ENCODE measurements around the gene RIT1.

DNA sequence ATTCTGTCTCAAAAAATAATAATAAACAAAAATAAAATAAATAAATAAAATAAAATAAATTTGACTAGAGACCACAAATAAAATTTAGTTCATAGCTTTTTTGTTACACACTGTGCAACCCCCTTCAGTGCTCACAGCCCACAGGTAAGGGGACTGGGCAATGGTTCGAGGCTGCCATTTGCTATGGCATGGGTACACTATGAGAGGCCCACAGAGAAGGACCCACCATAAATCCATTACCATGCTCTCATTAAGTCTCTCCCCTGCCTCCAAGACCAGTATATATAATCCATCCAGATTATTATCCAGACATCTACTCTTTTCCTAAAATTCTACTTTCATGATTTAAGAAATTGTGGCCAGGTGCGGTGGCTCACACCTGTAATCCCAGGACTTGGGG, 8.7 kb upstream of the RIT1 start:
- TF ChIP-seq, protein P1, sequence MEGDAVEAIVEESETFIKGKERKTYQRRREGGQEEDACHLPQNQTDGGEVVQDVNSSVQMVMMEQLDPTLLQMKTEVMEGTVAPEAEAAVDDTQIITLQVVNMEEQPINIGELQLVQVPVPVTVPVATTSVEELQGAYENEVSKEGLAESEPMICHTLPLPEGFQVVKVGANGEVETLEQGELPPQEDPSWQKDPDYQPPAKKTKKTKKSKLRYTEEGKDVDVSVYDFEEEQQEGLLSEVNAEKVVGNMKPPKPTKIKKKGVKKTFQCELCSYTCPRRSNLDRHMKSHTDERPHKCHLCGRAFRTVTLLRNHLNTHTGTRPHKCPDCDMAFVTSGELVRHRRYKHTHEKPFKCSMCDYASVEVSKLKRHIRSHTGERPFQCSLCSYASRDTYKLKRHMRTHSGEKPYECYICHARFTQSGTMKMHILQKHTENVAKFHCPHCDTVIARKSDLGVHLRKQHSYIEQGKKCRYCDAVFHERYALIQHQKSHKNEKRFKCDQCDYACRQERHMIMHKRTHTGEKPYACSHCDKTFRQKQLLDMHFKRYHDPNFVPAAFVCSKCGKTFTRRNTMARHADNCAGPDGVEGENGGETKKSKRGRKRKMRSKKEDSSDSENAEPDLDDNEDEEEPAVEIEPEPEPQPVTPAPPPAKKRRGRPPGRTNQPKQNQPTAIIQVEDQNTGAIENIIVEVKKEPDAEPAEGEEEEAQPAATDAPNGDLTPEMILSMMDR (IDR thresholded peaks at IDR 0.05 in 4 of 5, conservative IDR thresholded peaks at IDR 0.05 in 1 of 5) = no peak
- no peak for TF ChIP-seq POLR2A (IDR thresholded peaks at IDR 0.05)
